Stomach (tissue), 9 donors: ENCODE measurements around the gene CTNNA1. TPM values are rescaled to one million over a fixed set of nuclear protein-coding genes. Genes with fewer than 3 reads are reported as not detected.

ENCODE experiments used
- DNase-seq, 2 donors: peaks; one replicate each; pipeline versions ENCODE4 v3.0.0 to v3.0.0-alpha.2; 2013 to 2019
- H3K27ac ChIP-seq, 5 donors: fragments of 200-600 bp in 4 of 5; sonication (generic) in 4 of 5; one replicate each; pipeline ENCODE4 v1.5.1; 2013 to 2019; ENCODE audit warnings: mild to moderate bottlenecking in 1 of 5, moderate library complexity in 1 of 5
- H3K27me3 ChIP-seq, 3 donors: fragments of 200-600 bp; sonication (generic); one replicate each; pipeline ENCODE4 v1.5.1; 2017 to 2019; ENCODE audit warnings: mixed run types in 1 of 3
- H3K36me3 ChIP-seq, 4 donors: fragments of 200-600 bp; sonication (generic); 1 replicate in 3 of 4; 2 replicates in 1 of 4; pipeline ENCODE4 v1.5.1; 2016 to 2019
- H3K4me1 ChIP-seq, 4 donors: fragments of 200-600 bp; sonication (generic); one replicate each; pipeline ENCODE4 v1.5.1; 2016 to 2019
- H3K4me3 ChIP-seq, 4 donors: fragments of 200-600 bp; sonication (generic) in 3 of 4; one replicate each; pipeline ENCODE4 v1.5.1; 2016 to 2019; ENCODE audit warnings: mild to moderate bottlenecking in 1 of 4
- H3K9me3 ChIP-seq, 4 donors: fragments of 200-600 bp; sonication (generic); one replicate each; pipeline ENCODE4 v1.5.1; 2016 to 2019
- CTCF ChIP-seq, 7 experiments: fragments of 450-650 bp in 4 of 7; fragments of 200-600 bp in 3 of 7; sonication (generic) in 3 of 7; IDR thresholded peaks; one replicate each; pipeline ENCODE4 v1.5.1; 2016 to 2019; ENCODE audit warnings: antibody characterized with exemption in 7 of 7, control low read depth in 2 of 7, mild to moderate bottlenecking in 1 of 7
- EP300 ChIP-seq: sonication (generic); formaldehyde crosslinking; IDR thresholded peaks from one replicate; pipeline ENCODE4 v1.6.1; 2017; ENCODE audit warnings: antibody characterized with exemption
- POLR2A ChIP-seq, 4 donors: fragments of 450-650 bp; IDR thresholded peaks; one replicate each; pipeline ENCODE4 v1.6.1; 2016; ENCODE audit warnings: antibody characterized with exemption in 4 of 4, control low read depth in 2 of 4, mild to moderate bottlenecking in 1 of 4, moderate library complexity in 1 of 4
- POLR2AphosphoS5 ChIP-seq, 3 donors: sonication (generic); formaldehyde crosslinking; IDR thresholded peaks; one replicate each; pipeline ENCODE4 v1.6.1; 2016; ENCODE audit warnings: antibody characterized with exemption in 3 of 3
- WGBS, 5 donors: extraction: QIAGEN DNeasy Blood & Tissue Kit in 3 of 5; methylation state at CpG; one replicate each; pipeline versions ENCODE4 v1.1.5 to v1.1.7; 2013 to 2018; 5-methylcytosine and 5-hydroxymethylcytosine counted together
- intact Hi-C: fragments of 100-400 bp; cut with DNase I; formaldehyde crosslinking; loops from one replicate; pipeline ENCODE4 v1.15.1; 2023; ENCODE audit warnings: low total_unique reads
- polyA plus RNA-seq, 3 donors: library from polyadenylated mRNA; stranded (reverse); fragments of 200-250 nt; gene quantifications; one replicate each; pipeline ENCODE4 v1.2.3, GENCODE V29; 2013
- total RNA-seq, 5 donors: library from RNA; depleted of rRNA; stranded (reverse); fragments of >200 nt; gene quantifications; one replicate each; pipeline versions ENCODE4 v1.1.0 to v1.2.3, GENCODE V29; 2014 to 2016
- donor health status: healthy with polysubstance abuse.
- donor health status: Bipolar disorder and iron deficiency.
- donor health status: healthy.

CTNNA1 gene
- total and polyA plus RNA-seq, 8 donors = 88.7 to 531 (median 214) TPM

GRCh38 chr5:138935466-138935865 lies 182.2 kb downstream of the CTNNA1 start:
- Histone ChIP-seq H3K4me1 (no peaks in the 10 kb centered on the region), H3K27ac (peak overlapping the region in 1 of 5 donors; percentile 35), H3K9me3 (no peaks in the 10 kb centered on the region), H3K36me3 (peaks cover 44 to 74% (median 64%) of the 10 kb centered on the region in 4 donors), H3K27me3 (no peaks in the 10 kb centered on the region), H3K4me3 (no peak overlapping the region)
- intact Hi-C loops = no loop called here
- no peak for TF ChIP-seq CTCF (IDR thresholded peaks at IDR 0.05)
- no peak for TF ChIP-seq POLR2AphosphoS5 (IDR thresholded peaks at IDR 0.05)
- no peak for TF ChIP-seq POLR2A (IDR thresholded peaks at IDR 0.05)
- TF ChIP-seq EP300 = no peak
- WGBS, 5 donors = 79 to 88% (median 86%) methylated on average over 10 of the region's 10 CpGs
- DNase-seq = peak in 1 of 2 donors; percentile 22

- H3K9me3 ChIP-seq = no peaks in the 10 kb centered on the region
- H3K4me3 ChIP-seq = no peak overlapping the region
- no peaks in the 10 kb centered on the region for H3K4me1 ChIP-seq
- intact Hi-C loops = no loop called here
- peak overlapping the region in 4 of 5 donors; percentile 1 to 35 (median 16) for H3K27ac ChIP-seq
- H3K36me3 ChIP-seq = peaks cover 35 to 65% (median 55%) of the 10 kb centered on the region in 4 donors
- no peak for TF ChIP-seq POLR2A (IDR thresholded peaks at IDR 0.05)
- peak in 1 of 3 donors; percentile 12 for TF ChIP-seq POLR2AphosphoS5 (IDR thresholded peaks at IDR 0.05)
- DNase-seq = peak in 1 of 2 donors; percentile 23
- H3K27me3 ChIP-seq = no peaks in the 10 kb centered on the region
- 85 to 94% (median 90%) methylated on average over 19 to 22 of the region's 22 CpGs for WGBS, 5 donors
Observed at GRCh38 chr5:138936225-138936967, 183.2 kb downstream of the CTNNA1 start.

- Histone ChIP-seq H3K27me3 (no peaks in the 10 kb centered on the region), H3K27ac (peak overlapping the region in 2 of 5 donors; percentile 1 to 25), H3K4me3 (no peak overlapping the region), H3K4me1 (no peaks in the 10 kb centered on the region), H3K36me3 (peaks cover 30 to 59% (median 52%) of the 10 kb centered on the region in 4 donors), H3K9me3 (no peaks in the 10 kb centered on the region)
- WGBS, 5 donors = 47 to 94% (median 67%) methylated on average over 2 of the region's 2 CpGs
- intact Hi-C loops = no loop called here
- no peak for DNase-seq
- TF ChIP-seq POLR2AphosphoS5 (IDR thresholded peaks at IDR 0.05) (no peak), CTCF (IDR thresholded peaks at IDR 0.05) (no peak), EP300 (no peak), POLR2A (IDR thresholded peaks at IDR 0.05) (no peak)
Observed at GRCh38 chr5:138936968-138937345, 183.7 kb downstream of the CTNNA1 start.

- H3K9me3 ChIP-seq = no peaks in the 10 kb centered on the region
- no peaks in the 10 kb centered on the region for H3K27me3 ChIP-seq
- H3K4me1 ChIP-seq = no peaks in the 10 kb centered on the region
- TF ChIP-seq CTCF (IDR thresholded peaks at IDR 0.05) (no peak), EP300 (no peak), POLR2AphosphoS5 (IDR thresholded peaks at IDR 0.05) (no peak), POLR2A (IDR thresholded peaks at IDR 0.05) (no peak)
- H3K4me3 ChIP-seq = no peak overlapping the region
- WGBS, 5 donors = 85 to 89% (median 87%) methylated on average over 23 to 25 of the region's 25 CpGs
- intact Hi-C loops = no loop called here
- peaks cover 23 to 52% (median 46%) of the 10 kb centered on the region in 4 donors for H3K36me3 ChIP-seq
- peak overlapping the region in 1 of 5 donors; percentile 25 for H3K27ac ChIP-seq
- DNase-seq = peak in 1 of 2 donors; percentile 24
Observed at GRCh38 chr5:138937392-138938387, 184.5 kb downstream of the CTNNA1 start.
